SK-N-SH (cell line): Measurements from ENCODE around the gene AGRN.

Experiments
- CHD2 ChIP-seq: fragments of 150-350 bp; IDR thresholded peaks from 2 replicates; pipeline ENCODE4 v1.6.1; 2018; ENCODE audit warnings: low read length; ENCODE audit not compliant: partially characterized antibody
- CTCF ChIP-seq: fragments of 200-600 bp; sonication (generic); IDR thresholded peaks from 2 replicates; pipeline ENCODE4 v1.6.1; 2017; ENCODE audit warnings: antibody characterized with exemption, mild to moderate bottlenecking, moderate library complexity
- EP300 ChIP-seq, 2 experiments: IDR thresholded peaks; 2 replicates each; pipeline versions ENCODE4 v1.4.0 to v1.6.1; 2012; ENCODE audit warnings: borderline replicate concordance in 1 of 2, low read depth in 1 of 2, low read length in 1 of 2
- PBX3 ChIP-seq: IDR thresholded peaks from 2 replicates; pipeline ENCODE4; 2012
- RCOR1 ChIP-seq: fragments of 150-350 bp; IDR thresholded peaks from 2 replicates; pipeline ENCODE4 v1.6.1; 2017; ENCODE audit warnings: antibody characterized with exemption, low read length
- TAF1 ChIP-seq: IDR thresholded peaks from 2 replicates; pipeline ENCODE4 v1.6.1; 2012; ENCODE audit warnings: low read depth, mild to moderate bottlenecking, low read length, moderate library complexity, borderline replicate concordance
- YY1 ChIP-seq: IDR thresholded peaks from 2 replicates; pipeline ENCODE4 v1.4.0; 2012; ENCODE audit warnings: low read depth, mild to moderate bottlenecking
- TF ChIP-seq, protein P1 (sequence below): IDR thresholded peaks from 2 replicates; pipeline ENCODE4 v1.4.0; 2012; ENCODE audit warnings: low read depth

- TF ChIP-seq RCOR1 (no peak), CTCF (no peak), YY1 (no peak), EP300 (IDR thresholded peaks at IDR 0.05; ENCODE audit: borderline replicate concordance in 1 of 2, low read depth in 1 of 2, low read length in 1 of 2) (no peak), CHD2 (no peak), PBX3 (no peak), TAF1 (no peak)
- TF ChIP-seq, protein P1, sequence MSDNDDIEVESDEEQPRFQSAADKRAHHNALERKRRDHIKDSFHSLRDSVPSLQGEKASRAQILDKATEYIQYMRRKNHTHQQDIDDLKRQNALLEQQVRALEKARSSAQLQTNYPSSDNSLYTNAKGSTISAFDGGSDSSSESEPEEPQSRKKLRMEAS: no peak
These were observed 34.8 kb upstream of the AGRN start for GRCh38 chr1:985126-985525.
